IMR-90 (cell line): Measurements from ENCODE around the gene CPED1. TPM values are rescaled to one million over a fixed set of nuclear protein-coding genes. Genes with fewer than 3 reads are reported as not detected.

Source experiments
- ATAC-seq: fragments of 200-7000 bp; cut with Tn5 transposase; 2 replicates; pipeline ENCODE4 v1.9.1; 2020; ENCODE audit warnings: low read depth, mild to moderate bottlenecking, moderate library complexity
- BruUV-seq: library from RNA; stranded (reverse); fragments of 400-500 nt; replicated peaks from 2 replicates; lab custom pipeline; 2021; lab: Mats Ljungman, UMichigan
- CTCF ChIA-PET: fragments of 300-600 bp; formaldehyde crosslinking; extraction: SDS; loops from one replicate; lab custom pipeline; 2021; ENCODE audit warnings: antibody characterized with exemption; lab: Yijun Ruan, JAX
- POLR2A ChIA-PET: fragments of 300-600 bp; sonication (Branson Sonifier 250); formaldehyde crosslinking; loops from one replicate; lab custom pipeline; 2022; ENCODE audit warnings: antibody characterized with exemption; ENCODE audit not compliant: unreplicated experiment; lab: Charles Lee
- DNase-seq: peaks from one replicate; pipeline ENCODE4 v3.0.0; 2013
- H2AFZ ChIP-seq: replicated peaks from 2 replicates; pipeline ENCODE3; 2013; ENCODE audit warnings: low read length, mild to moderate bottlenecking; ENCODE audit not compliant: poor library complexity
- H2AK5ac ChIP-seq: 2 replicates; pipeline ENCODE4 v1.6.1; 2013; ENCODE audit warnings: low read depth, low read length, inconsistent platforms
- H2AK9ac ChIP-seq: replicated peaks from 2 replicates; pipeline ENCODE3; 2013; ENCODE audit warnings: mild to moderate bottlenecking, low read depth, low read length, moderate library complexity; ENCODE audit not compliant: poor library complexity
- H2BK120ac ChIP-seq: 2 replicates; pipeline ENCODE4 v1.6.1; 2013; ENCODE audit warnings: low read depth, low read length, inconsistent platforms
- H2BK15ac ChIP-seq: 3 replicates; pipeline ENCODE4 v1.6.1; 2013; ENCODE audit warnings: low read depth, low read length, inconsistent platforms
- H2BK20ac ChIP-seq: 2 replicates; pipeline ENCODE4 v1.6.1; 2013; ENCODE audit warnings: low read depth, mild to moderate bottlenecking, inconsistent platforms, low read length, moderate library complexity
- H2BK5ac ChIP-seq: 2 replicates; pipeline ENCODE4 v1.6.1; 2013; ENCODE audit warnings: mild to moderate bottlenecking, low read depth, low read length, inconsistent platforms; ENCODE audit not compliant: poor library complexity, severe bottlenecking
- H3K14ac ChIP-seq: replicated peaks from 2 replicates; pipeline ENCODE4 v1.6.1; 2013; ENCODE audit warnings: low read depth, low read length, inconsistent platforms
- H3K18ac ChIP-seq: 2 replicates; pipeline ENCODE4 v1.6.1; 2013; ENCODE audit warnings: low read depth, low read length, control low read depth
- H3K23ac ChIP-seq: 2 replicates; pipeline ENCODE4 v1.6.1; 2013; ENCODE audit warnings: low read depth, low read length, inconsistent platforms
- H3K27ac ChIP-seq: 2 replicates; pipeline ENCODE4 v1.5.1; 2013; ENCODE audit warnings: mild to moderate bottlenecking, control low read depth, low read length; ENCODE audit not compliant: insufficient read depth
- H3K27me3 ChIP-seq: 2 replicates; pipeline ENCODE4 v1.6.1; 2013; ENCODE audit warnings: low read length; ENCODE audit not compliant: control insufficient read depth, insufficient read depth
- H3K36me3 ChIP-seq: 2 replicates; pipeline ENCODE4 v1.6.1; 2013; ENCODE audit warnings: low read length, mixed read lengths; ENCODE audit not compliant: control insufficient read depth, insufficient read depth
- H3K4ac ChIP-seq: 2 replicates; pipeline ENCODE4 v1.6.1; 2013; ENCODE audit warnings: low read depth, low read length, inconsistent platforms
- H3K4me1 ChIP-seq: 2 replicates; pipeline ENCODE4 v1.6.1; 2013; ENCODE audit warnings: low read length, mixed read lengths; ENCODE audit not compliant: control insufficient read depth, insufficient read depth
- H3K4me2 ChIP-seq: 2 replicates; pipeline ENCODE4 v1.6.1; 2013; ENCODE audit warnings: low read depth, mild to moderate bottlenecking, control low read depth, low read length, moderate library complexity
- H3K4me3 ChIP-seq: 2 replicates; pipeline ENCODE4 v1.5.1; 2013; ENCODE audit warnings: low read depth, mild to moderate bottlenecking, control low read depth, low read length, moderate library complexity; ENCODE audit not compliant: insufficient read depth
- H3K56ac ChIP-seq: 2 replicates; pipeline ENCODE4 v1.6.1; 2013; ENCODE audit warnings: low read length, inconsistent platforms; ENCODE audit not compliant: insufficient read depth; ENCODE audit errors: extremely low read depth
- H3K79me1 ChIP-seq, 2 experiments: 2 replicates each; pipeline ENCODE4 v1.6.1; 2013; ENCODE audit warnings: low read length in 2 of 2, inconsistent platforms in 1 of 2, low read depth in 1 of 2
- H3K9ac ChIP-seq: 2 replicates; pipeline ENCODE4 v1.6.1; 2013; ENCODE audit warnings: low read depth, low read length, control low read depth
- H3K9me1 ChIP-seq: 2 replicates; pipeline ENCODE4 v1.6.1; 2013; ENCODE audit warnings: low read length, inconsistent platforms; ENCODE audit not compliant: insufficient read depth
- H3K9me3 ChIP-seq: 2 replicates; pipeline ENCODE4 v1.6.1; 2013; ENCODE audit warnings: low read length; ENCODE audit not compliant: control insufficient read depth, insufficient read depth
- H4K20me1 ChIP-seq: 2 replicates; pipeline ENCODE4 v1.6.1; 2013; ENCODE audit warnings: low read length, inconsistent platforms; ENCODE audit not compliant: insufficient read depth
- H4K5ac ChIP-seq: 2 replicates; pipeline ENCODE4 v1.6.1; 2013; ENCODE audit warnings: mild to moderate bottlenecking, low read depth, low read length, control low read depth
- H4K8ac ChIP-seq, 2 experiments: 2 replicates each; pipeline ENCODE4 v1.6.1; 2013; ENCODE audit warnings: low read depth in 2 of 2, low read length in 2 of 2, control low read depth in 1 of 2, inconsistent platforms in 1 of 2
- H4K91ac ChIP-seq: 2 replicates; pipeline ENCODE4 v1.6.1; 2013; ENCODE audit warnings: low read depth, low read length, inconsistent platforms; ENCODE audit not compliant: insufficient read depth
- BHLHE40 ChIP-seq: fragments of 150-350 bp; IDR thresholded peaks from 2 replicates; pipeline ENCODE4 v1.6.1; 2016; ENCODE audit warnings: mild to moderate bottlenecking, low read depth, low read length
- CEBPB ChIP-seq: IDR thresholded peaks from 2 replicates; pipeline ENCODE4 v1.6.1; 2012; ENCODE audit warnings: low read depth, low read length, improper control_type of control experiment
- CHD1 ChIP-seq: IDR thresholded peaks from 2 replicates; pipeline ENCODE4 v1.6.1; 2012; ENCODE audit warnings: low read depth, low read length, improper control_type of control experiment
- ELK1 ChIP-seq: fragments of 150-350 bp; IDR thresholded peaks from 2 replicates; pipeline ENCODE4 v1.6.1; 2016; ENCODE audit warnings: low read depth, mild to moderate bottlenecking, low read length, moderate library complexity, borderline replicate concordance
- FOS ChIP-seq: fragments of 150-350 bp; IDR thresholded peaks from 2 replicates; pipeline ENCODE4 v1.6.1; 2016; ENCODE audit warnings: low read depth, low read length
- MAFK ChIP-seq: IDR thresholded peaks from 2 replicates; pipeline ENCODE4 v1.6.1; 2012; ENCODE audit warnings: low read depth, low read length, improper control_type of control experiment
- MAZ ChIP-seq: IDR thresholded peaks from 2 replicates; pipeline ENCODE4 v1.6.1; 2012; ENCODE audit warnings: low read depth, mild to moderate bottlenecking, low read length, improper control_type of control experiment, moderate library complexity, borderline replicate concordance
- MXI1 ChIP-seq: IDR thresholded peaks from 2 replicates; pipeline ENCODE4 v1.6.1; 2012; ENCODE audit warnings: low read depth, mild to moderate bottlenecking, low read length, moderate library complexity, borderline replicate concordance
- NFE2L2 ChIP-seq: fragments of 150-350 bp; IDR thresholded peaks from 2 replicates; pipeline ENCODE4 v1.6.1; 2016; ENCODE audit warnings: low read depth, mild to moderate bottlenecking, low read length
- POLR2A ChIP-seq: IDR thresholded peaks from 2 replicates; pipeline ENCODE4 v1.6.1; 2012; ENCODE audit warnings: mild to moderate bottlenecking, low read depth, low read length
- RAD21 ChIP-seq: IDR thresholded peaks from 2 replicates; pipeline ENCODE4 v1.6.1; 2012; ENCODE audit warnings: low read length, improper control_type of control experiment
- RCOR1 ChIP-seq: IDR thresholded peaks from 2 replicates; pipeline ENCODE4 v1.6.1; 2012; ENCODE audit warnings: mild to moderate bottlenecking, low read length, improper control_type of control experiment; ENCODE audit not compliant: insufficient replicate concordance
- RFX5 ChIP-seq: IDR thresholded peaks from 2 replicates; pipeline ENCODE4 v1.8.0; 2012; ENCODE audit warnings: low read depth, mild to moderate bottlenecking, low read length, moderate library complexity
- SMC3 ChIP-seq: fragments of 150-350 bp; IDR thresholded peaks from 2 replicates; pipeline ENCODE4 v1.6.1; 2016; ENCODE audit warnings: low read depth, mild to moderate bottlenecking, antibody characterized with exemption, low read length, moderate library complexity
- WGBS, 2 experiments: methylation state at CpG; one replicate each; pipeline versions ENCODE4 v1.1.5 to v1.1.7; 2013; ENCODE audit warnings: missing lambda C conversion rate in 2 of 2; ENCODE audit not compliant: insufficient read length in 1 of 2; ENCODE audit errors: extremely low coverage in 2 of 2; 5-methylcytosine and 5-hydroxymethylcytosine counted together
- dilution Hi-C: fragments of 300-500 bp; cut with HindIII; formaldehyde crosslinking; loops from one replicate; pipeline ENCODE4 v1.14.3; 2018; ENCODE audit warnings: low sequenced_read_pairs; ENCODE audit not compliant: unreplicated experiment
- in situ Hi-C: fragments of 300-500 bp; cut with MboI; formaldehyde crosslinking; loops from 3 replicates; pipeline ENCODE4 v1.14.3; 2019; ENCODE audit warnings: low sequenced_read_pairs, inconsistent platforms, mixed read lengths
- intact Hi-C: fragments of 100-400 bp; cut with micrococcal nuclease; formaldehyde crosslinking; loops from 2 replicates; pipeline ENCODE4 v1.10.0; 2022
- polyA plus RNA-seq, 3 experiments: library from polyadenylated mRNA; depleted of rRNA; stranded (reverse); fragments of >200 nt; gene quantifications; 2 replicates each; pipeline ENCODE4 v1.2.3, GENCODE V29; 2012; ENCODE audit warnings: low replicate concordance in 1 of 3
- total RNA-seq: library from RNA; depleted of rRNA; stranded (reverse); fragments of >200 nt; gene quantifications from 2 replicates; pipeline ENCODE4 v1.2.3, GENCODE V29; 2012
- TF ChIP-seq, protein P1 (sequence below): conservative IDR thresholded peaks from 2 replicates; pipeline ENCODE4 v1.5.1; 2012; ENCODE audit warnings: mild to moderate bottlenecking, low read depth, low read length, improper control_type of control experiment
- TF ChIP-seq, protein P2 (sequence below): fragments of 150-350 bp; IDR thresholded peaks from 2 replicates; pipeline ENCODE4 v1.6.1; 2017; ENCODE audit warnings: mild to moderate bottlenecking, antibody characterized with exemption, low read length, low read depth

Gene CPED1
- total and polyA plus RNA-seq, 2 of the 4 experiments (the other 2 are of a cell fraction), result 31.2 to 96.8 TPM

GRCh38 chr7:120961638-120962173, 26.8 kb upstream of the CPED1 start:
- H3K18ac ChIP-seq, result no peak overlapping the region
- no peak overlapping the region for H4K91ac ChIP-seq
- peaks cover 3% of the 10 kb centered on the region; the same call in 1 of the 2 replicates for H4K20me1 ChIP-seq
- H4K8ac ChIP-seq, result no peak overlapping the region
- H3K27me3 ChIP-seq, result no peaks in the 10 kb centered on the region
- no CpG with 5 or more reads among the region's 1 CpG for WGBS, 2 experiments
- H3K9me1 ChIP-seq, result peaks cover 6% of the 10 kb centered on the region
- TF ChIP-seq ELK1 (no peak), RAD21 (no peak), CHD1 (no peak), BHLHE40 (no peak), MAFK (no peak), MXI1 (no peak), FOS (no peak), POLR2A (no peak), RCOR1 (no peak), NFE2L2 (no peak), MAZ (no peak), RFX5 (no peak), SMC3 (no peak), CEBPB (no peak)
- TF ChIP-seq, protein P1, sequence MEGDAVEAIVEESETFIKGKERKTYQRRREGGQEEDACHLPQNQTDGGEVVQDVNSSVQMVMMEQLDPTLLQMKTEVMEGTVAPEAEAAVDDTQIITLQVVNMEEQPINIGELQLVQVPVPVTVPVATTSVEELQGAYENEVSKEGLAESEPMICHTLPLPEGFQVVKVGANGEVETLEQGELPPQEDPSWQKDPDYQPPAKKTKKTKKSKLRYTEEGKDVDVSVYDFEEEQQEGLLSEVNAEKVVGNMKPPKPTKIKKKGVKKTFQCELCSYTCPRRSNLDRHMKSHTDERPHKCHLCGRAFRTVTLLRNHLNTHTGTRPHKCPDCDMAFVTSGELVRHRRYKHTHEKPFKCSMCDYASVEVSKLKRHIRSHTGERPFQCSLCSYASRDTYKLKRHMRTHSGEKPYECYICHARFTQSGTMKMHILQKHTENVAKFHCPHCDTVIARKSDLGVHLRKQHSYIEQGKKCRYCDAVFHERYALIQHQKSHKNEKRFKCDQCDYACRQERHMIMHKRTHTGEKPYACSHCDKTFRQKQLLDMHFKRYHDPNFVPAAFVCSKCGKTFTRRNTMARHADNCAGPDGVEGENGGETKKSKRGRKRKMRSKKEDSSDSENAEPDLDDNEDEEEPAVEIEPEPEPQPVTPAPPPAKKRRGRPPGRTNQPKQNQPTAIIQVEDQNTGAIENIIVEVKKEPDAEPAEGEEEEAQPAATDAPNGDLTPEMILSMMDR, result no peak
- TF ChIP-seq, protein P2, sequence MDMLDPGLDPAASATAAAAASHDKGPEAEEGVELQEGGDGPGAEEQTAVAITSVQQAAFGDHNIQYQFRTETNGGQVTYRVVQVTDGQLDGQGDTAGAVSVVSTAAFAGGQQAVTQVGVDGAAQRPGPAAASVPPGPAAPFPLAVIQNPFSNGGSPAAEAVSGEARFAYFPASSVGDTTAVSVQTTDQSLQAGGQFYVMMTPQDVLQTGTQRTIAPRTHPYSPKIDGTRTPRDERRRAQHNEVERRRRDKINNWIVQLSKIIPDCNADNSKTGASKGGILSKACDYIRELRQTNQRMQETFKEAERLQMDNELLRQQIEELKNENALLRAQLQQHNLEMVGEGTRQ, result no peak
- no peak overlapping the region for H2AK9ac ChIP-seq
- dilution Hi-C loops (no loop called here), intact Hi-C loops (loop anchor here (1.0 kb wide), 1 partner anchor 8 kb away; no protein-coding TSS in a partner anchor), in situ Hi-C loops (no loop called here)
- no peak overlapping the region for H2BK5ac ChIP-seq
- no peak overlapping the region for H4K5ac ChIP-seq
- no peak overlapping the region for H2AK5ac ChIP-seq
- H2BK120ac ChIP-seq, result no peak overlapping the region
- H3K27ac ChIP-seq, result 0 out of 2 replicates have a peak overlapping the region, but pooled peaks have one; percentile 7
- POLR2A ChIA-PET, result interaction anchor here (0.8 kb wide), 1 partner anchor 11 kb away, joined by 4 read pairs; the partner anchor contains the start of gene ING3
- no peak overlapping the region for H2BK15ac ChIP-seq
- DNase-seq (peak; percentile 11), ATAC-seq (peak; percentile 56; the same call in 1 of the 2 replicates)
- H3K9me3 ChIP-seq, result no peaks in the 10 kb centered on the region
- BruUV-seq, result no TSS peak
- H3K9ac ChIP-seq, result no peak overlapping the region
- H3K4me1 ChIP-seq, result 0 out of 2 replicates have a peak, but pooled peaks cover 3% of the 10 kb centered on the region
- no peak overlapping the region for H2BK20ac ChIP-seq
- peaks cover 7 to 12% of the 10 kb centered on the region in 2 experiments for H3K79me1 ChIP-seq
- no peak overlapping the region for H3K4me2 ChIP-seq
- no peak overlapping the region for H3K56ac ChIP-seq
- H3K4ac ChIP-seq, result peak overlapping the region; percentile 34; the same call in 1 of the 2 replicates
- CTCF ChIA-PET, result no interaction called here
- peak overlapping the region; percentile 74; the same call in 1 of the 2 replicates for H3K23ac ChIP-seq
- peak overlapping the region; percentile 64; the same call in 1 of the 2 replicates for H3K14ac ChIP-seq
- H3K36me3 ChIP-seq, result peaks cover 8% of the 10 kb centered on the region
- H2AFZ ChIP-seq, result no peak overlapping the region
- H3K4me3 ChIP-seq, result no peak overlapping the region
